PC-9 (cell line): ENCODE results near the gene ZRSR2.

ENCODE experiments used
- CTCF ChIP-seq: fragments of 200-600 bp; sonication (generic); conservative IDR thresholded peaks from 2 replicates; pipeline ENCODE4 v1.6.1; 2017; ENCODE audit warnings: mixed run types, antibody characterized with exemption, mild to moderate bottlenecking, moderate library complexity
- EZH2 ChIP-seq: fragments of 200-600 bp; sonication (generic); IDR thresholded peaks from 2 replicates; pipeline ENCODE4 v1.8.0; 2017; ENCODE audit warnings: antibody characterized with exemption, low read depth

DNA sequence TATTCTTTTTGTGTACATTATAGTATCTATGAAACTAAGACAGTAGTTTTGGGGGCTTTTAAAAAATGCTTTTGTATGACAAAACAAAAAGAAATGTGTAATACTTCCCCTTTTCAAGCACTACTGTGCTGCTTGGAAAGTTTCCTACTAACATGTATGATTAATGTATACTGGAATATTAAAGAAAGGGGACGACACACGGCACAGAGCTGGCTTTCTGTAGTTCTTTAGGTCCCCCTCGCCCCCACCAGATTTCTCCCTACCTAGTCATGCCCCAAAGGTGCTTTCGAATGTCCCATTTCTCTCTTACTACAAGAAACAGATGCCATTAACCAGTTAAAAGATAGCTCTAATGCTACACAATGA is 65.9 kb downstream of the ZRSR2 start:
- TF ChIP-seq CTCF (no peak), EZH2 (no peak)
